BLaER1 treated with 17β-estradiol and CSF1 and Interleukin-3, amounts not matched to agents 10 nM and 100 nM (cell line): ENCODE data around the gene NFAT5.
"Not testable (repeated sequence)": the region's sequence is repeated elsewhere in the genome, so short reads cannot be mapped to it uniquely, and the experiment has no call there.

Source experiments
- H3K27ac ChIP-seq, 11 experiments: shearing (Covaris generic); formaldehyde crosslinking; 2 replicates each; pipeline ENCODE4 v1.8.1; 2022
- H3K27me3 ChIP-seq, 11 experiments: shearing (Covaris generic); formaldehyde crosslinking; 2 replicates each; pipeline ENCODE4 v1.8.1; 2022
- H3K36me3 ChIP-seq, 11 experiments: shearing (Covaris generic); formaldehyde crosslinking; 2 replicates each; pipeline ENCODE4 v1.8.1; 2022
- H3K4me1 ChIP-seq, 10 experiments: shearing (Covaris generic); formaldehyde crosslinking; 2 replicates each; pipeline ENCODE4 v1.8.1; 2022
- H3K4me2 ChIP-seq, 11 experiments: shearing (Covaris generic); formaldehyde crosslinking; 2 replicates each; pipeline ENCODE4 v1.8.1; 2022
- H3K4me3 ChIP-seq, 10 experiments: shearing (Covaris generic); formaldehyde crosslinking; 2 replicates each; pipeline ENCODE4 v1.8.1; 2022
- H3K9ac ChIP-seq, 11 experiments: shearing (Covaris generic); formaldehyde crosslinking; 2 replicates each; pipeline ENCODE4 v1.8.1; 2022
- H3K9me3 ChIP-seq, 11 experiments: shearing (Covaris generic); formaldehyde crosslinking; replicated peaks in 1 of 11; 2 replicates each; pipeline ENCODE4 v1.8.1; 2022
- H4K20me1 ChIP-seq, 11 experiments: shearing (Covaris generic); formaldehyde crosslinking; 2 replicates each; pipeline ENCODE4 v1.8.1; 2022
- Cebpa-rat ChIP-seq, 11 experiments: shearing (Covaris generic); IDR thresholded peaks; 2 replicates each; pipeline ENCODE4 v1.8.1; 2022

Gene NFAT5

DNA sequence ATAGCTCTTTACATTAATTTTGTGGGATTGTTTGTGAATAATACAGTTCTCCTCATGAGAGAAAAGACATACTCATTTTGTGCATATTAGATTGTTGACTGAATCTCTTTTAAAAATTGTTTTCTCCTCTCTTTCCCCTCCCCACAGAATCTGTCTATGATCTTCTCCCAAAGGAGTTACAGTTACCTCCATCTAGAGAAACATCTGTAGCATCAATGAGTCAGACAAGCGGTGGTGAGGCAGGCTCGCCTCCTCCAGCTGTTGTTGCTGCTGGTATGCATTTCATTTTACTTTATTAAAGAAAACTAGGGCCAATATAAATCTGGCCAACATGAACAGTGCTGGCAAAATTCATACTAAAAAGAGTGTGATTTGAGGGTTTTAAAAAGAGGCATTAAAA lies 60.5 kb downstream of the NFAT5 start:
- Histone ChIP-seq H3K27ac (no peak overlapping the region), H3K9ac (no peak overlapping the region), H3K4me1 (peaks cover 0 to 7% (median 0%) of the 10 kb centered on the region in 10 experiments; a peak in 4 of 20 replicates), H3K27me3 (no peaks in the 10 kb centered on the region), H3K36me3 (peaks cover 27 to 60% (median 40%) of the 10 kb centered on the region in 11 experiments), H4K20me1 (peaks cover 9 to 88% (median 37%) of the 10 kb centered on the region in 11 experiments; a peak in 17 of 22 replicates), H3K4me3 (no peak overlapping the region), H3K9me3 (no peaks in the 10 kb centered on the region), H3K4me2 (no peak overlapping the region)
- TF ChIP-seq Cebpa-rat (IDR thresholded peaks at IDR 0.05): no peak

- Histone ChIP-seq H3K36me3 (peaks cover 56 to 91% (median 69%) of the 10 kb centered on the region in 11 experiments), H3K4me1 (no peaks in the 10 kb centered on the region), H3K9ac (no peak overlapping the region), H3K9me3 (peaks cover 27 to 37% (median 32%) of the 10 kb centered on the region in 11 experiments), H4K20me1 (peaks cover 0 to 46% (median 9%) of the 10 kb centered on the region in 11 experiments; a peak in 8 of 22 replicates), H3K27me3 (no peaks in the 10 kb centered on the region), H3K27ac (no peak overlapping the region), H3K4me2 (no peak overlapping the region), H3K4me3 (no peak overlapping the region)
- TF ChIP-seq Cebpa-rat (IDR thresholded peaks at IDR 0.05): no peak
Measured at GRCh38 chr16:69632828-69633227, 67.1 kb downstream of the NFAT5 start.

GRCh38 chr16:69633375-69633774 lies 67.6 kb downstream of the NFAT5 start:
- Histone ChIP-seq H3K27me3 (no peaks in the 10 kb centered on the region), H3K36me3 (peaks cover 59 to 95% (median 72%) of the 10 kb centered on the region in 11 experiments)

GRCh38 chr16:69636563-69637146 lies 70.9 kb downstream of the NFAT5 start:
- H4K20me1 ChIP-seq: peaks cover 0 to 46% (median 0%) of the 10 kb centered on the region in 11 experiments; a peak in 4 of 22 replicates
- H3K27me3 ChIP-seq, H3K9ac ChIP-seq, H3K4me2 ChIP-seq, H3K4me1 ChIP-seq, H3K27ac ChIP-seq: not testable (repeated sequence)
- peak overlapping the region in 6 of 10 experiments; percentile 26 to 44 (median 32); a peak in 5 of 20 replicates for H3K4me3 ChIP-seq
- H3K9me3 ChIP-seq: peaks cover 27 to 37% (median 33%) of the 10 kb centered on the region in 11 experiments
- H3K36me3 ChIP-seq: peaks cover 37 to 85% (median 48%) of the 10 kb centered on the region in 11 experiments

More at GRCh38 chr16:69633375-69633774, 67.6 kb downstream of the NFAT5 start:
- no peak overlapping the region for H3K4me3 ChIP-seq
- peaks cover 27 to 37% (median 33%) of the 10 kb centered on the region in 11 experiments for H3K9me3 ChIP-seq
- no peak for TF ChIP-seq Cebpa-rat (IDR thresholded peaks at IDR 0.05)
- no peak overlapping the region for H3K27ac ChIP-seq
- H3K9ac ChIP-seq: no peak overlapping the region
- H3K4me1 ChIP-seq: no peaks in the 10 kb centered on the region
- peaks cover 0 to 48% (median 9%) of the 10 kb centered on the region in 11 experiments; a peak in 8 of 22 replicates for H4K20me1 ChIP-seq
- no peak overlapping the region for H3K4me2 ChIP-seq

GRCh38 chr16:69637206-69637865 lies 71.6 kb downstream of the NFAT5 start:
- H3K27ac ChIP-seq, H3K4me2 ChIP-seq, H3K4me1 ChIP-seq, H3K9ac ChIP-seq, H3K27me3 ChIP-seq: not testable (repeated sequence)
- peaks cover 27 to 37% (median 33%) of the 10 kb centered on the region in 11 experiments for H3K9me3 ChIP-seq
- H3K36me3 ChIP-seq: peaks cover 34 to 85% (median 46%) of the 10 kb centered on the region in 11 experiments
- 0 out of 20 replicates have a peak overlapping the region, but pooled peaks of 1 of the 10 experiments have one; percentile 38 for H3K4me3 ChIP-seq
- H4K20me1 ChIP-seq: peaks cover 0 to 45% (median 0%) of the 10 kb centered on the region in 11 experiments; a peak in 6 of 22 replicates

DNA sequence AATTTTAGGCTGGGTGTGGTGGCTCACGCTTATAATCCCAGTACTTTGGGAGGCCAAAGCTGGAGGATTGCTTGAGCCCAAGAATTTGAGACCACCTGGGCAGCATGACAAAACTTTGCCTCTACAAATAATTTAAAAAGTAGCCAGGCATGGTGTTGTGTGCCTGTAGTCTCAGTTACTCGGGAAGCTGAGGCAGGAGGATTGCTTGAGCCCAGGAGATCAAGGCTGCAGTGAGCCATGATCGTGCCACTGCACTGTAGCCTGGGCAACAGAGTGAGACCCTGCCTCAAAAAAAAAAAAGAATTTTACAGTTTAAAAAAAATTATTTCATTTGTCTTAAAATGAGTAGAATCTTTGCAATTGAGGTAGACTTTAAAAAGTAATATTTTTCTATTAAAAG lies 78.2 kb downstream of the NFAT5 start:
- H3K36me3 ChIP-seq: peaks cover 15 to 72% (median 26%) of the 10 kb centered on the region in 11 experiments

DNA sequence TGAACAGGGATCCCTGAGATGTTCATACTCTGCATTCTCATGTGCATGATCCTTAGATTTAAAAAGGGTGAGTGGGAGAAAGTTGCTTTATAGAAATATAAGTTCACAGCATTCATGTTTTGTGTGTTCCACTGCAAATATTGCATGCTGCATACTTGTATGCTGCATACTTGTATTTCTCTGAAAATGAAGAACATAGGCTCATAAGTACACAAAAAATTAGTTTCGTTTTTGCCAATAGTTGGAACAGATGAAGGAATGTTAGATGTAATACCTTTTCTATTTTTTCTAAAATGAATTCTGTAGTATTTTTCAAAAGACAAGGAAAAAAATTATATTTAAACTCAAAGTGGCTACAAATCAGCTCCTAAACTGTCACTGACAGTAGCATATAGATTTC lies 79.0 kb downstream of the NFAT5 start:
- H3K9ac ChIP-seq: no peak overlapping the region
- no peak overlapping the region for H3K27ac ChIP-seq
- H3K4me1 ChIP-seq: no peaks in the 10 kb centered on the region
- H3K4me3 ChIP-seq: no peak overlapping the region
- no peak overlapping the region for H3K4me2 ChIP-seq
- H4K20me1 ChIP-seq: peaks cover 0 to 84% (median 7%) of the 10 kb centered on the region in 11 experiments; a peak in 11 of 22 replicates
- no peaks in the 10 kb centered on the region for H3K9me3 ChIP-seq
- no peaks in the 10 kb centered on the region for H3K27me3 ChIP-seq
- H3K36me3 ChIP-seq: peaks cover 15 to 75% (median 30%) of the 10 kb centered on the region in 11 experiments
- no peak for TF ChIP-seq Cebpa-rat (IDR thresholded peaks at IDR 0.05)

More for the DNA sequence above, 78.2 kb downstream of the NFAT5 start:
- not testable (repeated sequence) for H3K9ac ChIP-seq, H3K4me2 ChIP-seq, H3K27me3 ChIP-seq, H3K9me3 ChIP-seq, H3K4me3 ChIP-seq, H3K27ac ChIP-seq, H3K4me1 ChIP-seq
- H4K20me1 ChIP-seq: peaks cover 0 to 89% (median 7%) of the 10 kb centered on the region in 11 experiments; a peak in 11 of 22 replicates

GRCh38 chr16:69647020-69647419 lies 81.3 kb downstream of the NFAT5 start:
- Histone ChIP-seq H3K4me1 (no peaks in the 10 kb centered on the region), H3K4me2 (no peak overlapping the region), H3K4me3 (no peak overlapping the region), H3K9me3 (no peaks in the 10 kb centered on the region), H3K9ac (no peak overlapping the region), H3K36me3 (peaks cover 27 to 79% (median 48%) of the 10 kb centered on the region in 11 experiments), H3K27me3 (no peaks in the 10 kb centered on the region), H4K20me1 (peaks cover 0 to 82% (median 7%) of the 10 kb centered on the region in 11 experiments; a peak in 11 of 22 replicates), H3K27ac (no peak overlapping the region)
- TF ChIP-seq Cebpa-rat (IDR thresholded peaks at IDR 0.05): no peak

GRCh38 chr16:69651217-69651616 lies 85.5 kb downstream of the NFAT5 start:
- Histone ChIP-seq H4K20me1 (peaks cover 0 to 60% (median 0%) of the 10 kb centered on the region in 11 experiments; a peak in 5 of 22 replicates), H3K27me3 (no peaks in the 10 kb centered on the region), H3K4me2 (no peak overlapping the region), H3K9me3 (no peaks in the 10 kb centered on the region), H3K9ac (no peak overlapping the region), H3K36me3 (peaks cover 64 to 97% (median 80%) of the 10 kb centered on the region in 11 experiments), H3K27ac (no peak overlapping the region), H3K4me3 (no peak overlapping the region), H3K4me1 (no peaks in the 10 kb centered on the region)
- TF ChIP-seq Cebpa-rat (IDR thresholded peaks at IDR 0.05): no peak
